ENCODE results near the gene PARVG.
"Not testable (repeated sequence)": the region's sequence is repeated elsewhere in the genome, so short reads cannot be mapped to it uniquely, and the experiment has no call there.

PARVG gene

DNA sequence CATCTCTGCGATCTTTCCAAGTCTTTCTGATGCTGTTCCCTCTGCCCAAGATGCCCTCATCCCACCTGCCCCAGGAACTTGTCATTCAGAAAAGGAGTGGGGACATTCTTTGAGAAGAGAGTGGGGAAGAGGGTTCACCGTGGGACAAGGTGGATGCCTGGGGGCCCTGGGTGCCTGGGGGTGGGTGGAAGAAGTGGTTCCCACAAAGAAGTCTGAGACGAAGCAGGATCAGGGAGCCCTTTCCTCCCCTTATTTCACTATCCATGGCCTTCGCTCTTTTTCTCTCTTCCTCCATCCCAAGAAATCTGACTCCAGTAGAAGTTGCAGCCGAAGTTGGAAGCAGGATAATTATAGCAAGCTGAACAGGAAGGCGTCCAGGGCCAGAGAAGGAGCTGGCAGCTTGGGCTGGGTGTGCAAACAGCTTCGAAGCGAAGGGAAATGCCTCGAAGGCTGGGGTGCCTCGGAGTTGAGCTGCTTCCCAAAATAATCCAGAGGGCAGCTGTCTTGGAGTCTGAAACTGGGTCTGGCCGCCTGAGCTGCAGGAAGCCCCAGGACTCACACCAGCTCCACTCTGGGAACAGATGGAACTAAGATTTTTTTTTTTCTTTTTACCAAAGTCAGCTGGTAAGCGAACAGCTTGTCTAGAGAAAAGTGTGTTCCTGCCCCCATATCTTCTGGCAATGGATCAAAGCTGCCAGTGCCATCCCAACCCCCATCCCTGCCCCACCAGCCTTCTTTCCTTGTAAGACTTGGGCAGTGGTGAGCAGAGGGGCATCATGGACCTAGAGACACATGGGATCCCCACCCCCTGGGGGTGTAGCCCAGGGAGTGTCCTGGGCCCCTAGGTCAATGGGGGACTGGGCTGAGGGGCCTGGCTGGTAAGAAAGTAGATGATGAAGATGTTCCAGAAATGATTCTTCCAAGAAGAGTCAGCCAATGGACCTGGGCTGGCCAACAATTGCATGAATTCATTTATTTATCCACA is 31.5 kb downstream of the PARVG start:
- DNase-seq (ENCODE audit: low spot score): peak; percentile 61

GRCh38 chr22:44212936-44213335 is 32.2 kb downstream of the PARVG start:
- no peak for DNase-seq (ENCODE audit: low spot score)

DNA sequence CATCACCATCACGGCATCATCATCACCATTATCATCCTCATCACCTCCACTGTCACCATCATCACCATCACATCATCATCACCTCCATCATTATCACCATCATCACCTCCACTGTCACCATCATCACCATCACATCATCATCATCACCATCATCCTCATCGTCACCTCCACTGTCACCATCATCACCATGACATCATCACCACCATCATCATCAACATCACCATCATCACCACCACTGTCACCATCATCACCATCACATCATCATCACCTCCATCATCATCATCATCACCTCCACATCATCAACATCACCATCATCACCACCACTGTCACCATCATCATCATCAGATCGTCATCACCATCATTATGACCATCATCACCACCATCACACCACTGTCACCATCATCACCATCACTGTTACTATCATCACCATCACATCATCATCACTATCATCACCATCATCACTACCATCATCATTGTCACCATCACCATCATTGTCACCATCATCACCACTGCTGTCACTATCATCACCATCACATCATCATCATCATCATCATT is 32.8 kb downstream of the PARVG start:
- DNase-seq (ENCODE audit: low spot score): no peak

DNA sequence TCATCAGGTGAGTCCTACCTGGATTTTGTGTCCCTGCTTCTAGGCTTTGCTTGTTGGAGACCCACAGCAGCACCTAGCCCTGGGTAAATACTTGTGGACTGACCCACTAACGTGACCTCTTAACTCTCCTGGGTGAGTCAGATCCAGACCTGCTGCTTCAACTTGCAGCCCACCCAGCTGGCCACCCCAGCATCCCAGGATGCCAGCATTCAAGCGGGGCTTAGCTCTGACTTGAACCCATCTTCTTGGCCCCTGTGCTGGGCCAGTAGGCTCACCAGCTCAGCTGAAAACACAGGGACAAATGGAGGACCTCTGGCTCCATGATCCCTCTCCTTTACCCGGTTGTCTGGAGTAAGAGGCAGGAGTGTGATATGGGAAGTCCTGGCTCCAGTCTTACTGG is 33.5 kb downstream of the PARVG start:
- DNase-seq (ENCODE audit: low spot score): no peak

GRCh38 chr22:44214764-44215163 is 34.0 kb downstream of the PARVG start:
- no peak for DNase-seq (ENCODE audit: low spot score)

DNA sequence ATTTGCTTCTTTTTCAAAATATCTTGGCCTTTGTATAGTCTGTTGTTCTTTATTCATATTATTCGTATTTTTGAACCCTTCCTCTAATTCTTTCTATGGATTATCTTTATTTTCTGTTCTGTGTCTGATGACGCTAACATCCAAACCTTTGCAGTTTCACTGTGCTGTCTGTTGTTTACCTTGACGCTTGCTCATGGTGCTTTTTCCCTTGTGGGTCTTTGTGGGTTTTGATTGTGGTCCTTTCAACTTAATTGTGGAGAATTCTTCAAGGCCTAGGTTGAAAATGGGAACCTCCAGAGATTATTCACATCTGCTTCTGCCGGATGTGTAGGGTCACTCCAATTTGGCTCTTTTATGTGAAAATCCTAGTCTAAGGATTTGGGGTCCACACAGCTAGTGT is 34.6 kb downstream of the PARVG start:
- DNase-seq (ENCODE audit: low spot score): no peak

DNA sequence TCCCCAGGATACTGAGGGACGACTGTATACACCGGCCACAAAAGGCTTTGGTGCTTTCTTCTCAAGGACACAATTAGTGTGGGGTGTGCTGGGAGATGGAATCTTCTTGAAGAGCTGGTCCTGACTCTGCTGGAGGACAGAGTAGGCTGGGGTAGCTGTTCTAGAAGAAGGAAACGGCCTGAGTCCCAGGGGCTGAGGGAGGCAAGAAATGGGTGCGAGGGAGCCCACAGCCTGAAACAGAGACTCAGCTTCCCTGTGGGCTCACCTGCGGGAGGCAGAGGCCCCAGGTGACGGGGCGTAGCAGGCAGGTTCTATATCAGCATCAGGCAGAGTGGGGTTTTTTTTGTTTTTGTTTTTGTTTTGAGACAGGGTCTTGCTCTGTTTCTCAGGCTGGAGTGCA is 36.6 kb downstream of the PARVG start:
- no peak for DNase-seq (ENCODE audit: low spot score)

- no peak for DNase-seq (ENCODE audit: low spot score)
Observed at GRCh38 chr22:44218071-44218470, 37.3 kb downstream of the PARVG start.

- no peak for DNase-seq (ENCODE audit: low spot score)
Observed at GRCh38 chr22:44219101-44219870, 38.6 kb downstream of the PARVG start.

- no peak for DNase-seq (ENCODE audit: low spot score)
Observed at GRCh38 chr22:44220727-44221680, 40.3 kb downstream of the PARVG start.

DNA sequence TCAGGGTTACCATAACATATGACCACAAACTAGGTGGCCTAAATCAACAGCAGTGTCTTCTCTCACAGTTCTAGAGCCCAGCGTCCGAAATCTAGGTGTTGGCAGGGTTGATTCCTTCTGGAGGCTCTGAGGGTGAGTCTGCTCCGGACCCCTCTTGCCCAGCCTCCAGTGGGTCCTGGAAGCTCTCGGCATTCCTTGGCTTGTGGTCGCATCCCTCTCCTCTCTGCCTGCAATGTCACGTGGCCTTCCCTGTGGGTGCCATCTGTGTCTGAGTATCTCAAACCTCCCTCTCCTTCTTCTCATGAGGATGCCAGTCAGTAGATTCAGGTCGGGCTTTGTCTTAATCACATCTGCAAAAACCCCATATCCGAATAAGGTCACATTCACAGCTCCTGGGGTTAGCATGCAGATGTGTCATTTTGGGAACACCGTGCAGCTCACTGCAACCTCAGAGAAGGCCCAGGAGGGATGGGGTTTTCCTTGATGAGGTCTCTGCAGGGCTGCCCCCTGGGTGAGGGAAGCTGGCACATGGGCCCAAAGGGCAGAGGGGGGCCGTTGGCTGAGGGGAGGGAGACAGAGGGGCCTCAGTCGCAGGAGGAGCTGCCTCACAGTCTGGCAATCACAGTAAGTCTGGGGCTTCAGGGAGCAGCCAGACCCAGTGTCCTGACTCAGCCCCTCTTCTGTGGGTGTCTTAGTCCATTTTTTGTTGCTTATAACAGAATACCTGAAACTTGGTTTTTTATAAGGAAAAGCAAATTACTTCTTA is 41.2 kb downstream of the PARVG start:
- DNase-seq (ENCODE audit: low spot score): no peak

GRCh38 chr22:44224166-44224565 is 43.4 kb downstream of the PARVG start:
- no peak for DNase-seq (ENCODE audit: low spot score)

DNA sequence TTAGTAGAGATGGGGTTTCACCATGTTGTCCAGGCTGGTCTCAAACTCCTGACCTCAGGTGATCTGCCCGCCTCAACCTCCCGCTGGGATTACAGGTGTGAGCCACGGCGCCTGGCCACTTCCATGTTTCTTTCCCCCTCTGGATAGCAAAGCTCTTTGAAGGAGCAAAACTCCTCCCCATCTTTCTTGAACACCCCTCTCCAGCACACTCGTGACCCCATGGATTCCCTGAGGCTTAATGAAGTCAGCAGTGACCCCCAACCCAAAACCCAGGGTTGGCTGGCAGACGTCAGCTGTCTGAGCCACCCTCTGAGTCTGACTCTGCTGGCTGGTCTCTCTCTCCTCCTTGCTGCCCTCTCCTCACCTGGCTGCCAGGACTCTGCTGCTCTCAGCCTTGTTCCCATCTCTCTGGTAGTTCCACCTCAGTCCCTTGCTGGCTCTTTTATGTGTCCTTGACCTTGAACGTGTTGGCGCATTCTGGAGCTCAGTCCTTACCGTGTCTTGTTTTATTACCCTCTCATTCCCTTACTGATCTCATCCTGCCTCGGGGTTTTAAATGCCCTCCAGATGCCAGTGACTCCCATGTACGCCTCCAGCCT is 44.5 kb downstream of the PARVG start:
- no peak for DNase-seq (ENCODE audit: low spot score)

DNA sequence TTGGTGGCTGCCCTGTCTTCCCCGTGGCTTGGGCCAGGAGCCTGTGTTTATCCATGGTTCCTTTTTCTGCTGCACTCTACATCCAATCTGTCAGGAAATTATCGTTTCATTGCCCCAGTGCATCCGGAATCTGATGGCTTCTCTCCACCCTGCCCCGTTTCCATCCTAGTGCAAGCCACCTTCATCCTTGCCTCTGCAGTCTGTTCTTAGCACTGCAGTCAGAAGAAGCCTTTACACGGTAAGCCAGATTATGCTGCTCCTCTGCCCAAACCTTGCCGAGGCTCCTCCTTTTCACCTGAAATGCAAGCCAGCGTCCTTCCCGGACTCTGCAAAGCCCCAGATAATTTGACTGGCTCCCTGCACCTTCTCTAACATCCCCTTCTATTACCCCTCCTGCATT is 45.1 kb downstream of the PARVG start:
- DNase-seq (ENCODE audit: low spot score): no peak

DNA sequence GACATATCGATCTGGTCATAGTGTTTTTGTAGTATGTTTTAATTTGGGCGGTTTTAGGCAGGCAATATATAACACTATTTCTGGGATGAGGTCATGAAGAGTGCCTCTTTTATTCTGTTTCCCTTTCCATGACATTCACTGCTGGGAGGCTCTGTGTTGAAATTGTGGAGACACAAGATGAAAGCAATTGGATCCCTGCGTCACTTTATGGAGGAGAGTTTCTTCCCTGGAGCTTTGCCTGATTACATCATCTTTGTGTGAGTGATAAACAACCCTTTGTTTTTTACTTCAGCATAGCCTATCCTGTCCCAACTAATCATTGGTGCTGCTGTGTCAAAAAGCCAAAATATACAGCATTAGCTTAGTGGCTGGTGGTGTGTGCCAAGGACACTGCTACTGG is 48.6 kb downstream of the PARVG start:
- DNase-seq (ENCODE audit: low spot score): no peak

DNA sequence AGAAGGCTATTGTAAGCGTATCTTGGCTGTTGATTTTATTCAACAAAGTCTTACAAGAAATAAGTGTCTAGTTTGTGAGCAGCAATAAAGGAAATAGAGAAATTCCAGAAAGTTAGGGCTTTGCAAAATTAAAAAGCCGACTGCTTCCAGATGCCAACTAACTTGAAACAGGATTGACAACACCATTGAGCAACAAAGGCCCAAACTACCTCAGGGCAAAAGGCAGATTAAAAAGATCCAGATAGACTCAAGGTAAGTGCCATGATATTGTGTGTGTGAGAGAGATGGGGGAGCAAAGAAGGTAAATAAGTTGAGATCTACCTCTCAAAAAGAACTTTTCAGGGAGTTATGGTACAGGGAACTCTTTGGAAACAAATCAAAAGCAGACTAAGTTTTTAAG is 49.1 kb downstream of the PARVG start:
- no peak for DNase-seq (ENCODE audit: low spot score)

DNA sequence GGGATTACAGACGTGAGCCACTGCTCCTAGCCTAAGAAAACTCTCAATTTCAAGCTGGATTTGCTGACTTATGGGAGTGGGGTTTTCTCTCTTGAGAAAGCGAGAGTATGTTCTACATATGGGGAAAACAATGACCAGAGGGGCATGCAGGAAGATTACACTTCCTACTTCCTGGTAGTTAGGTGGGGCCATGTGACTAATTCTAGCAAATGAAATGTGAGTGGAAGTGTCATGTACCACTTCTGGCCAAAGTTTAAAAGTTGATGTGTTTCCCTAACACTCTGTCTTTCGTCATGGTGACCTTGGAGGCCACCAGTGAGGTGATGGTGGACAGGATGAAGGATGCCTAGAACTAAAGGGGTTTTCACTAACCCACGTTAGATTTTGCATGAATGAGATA is 50.5 kb downstream of the PARVG start:
- DNase-seq (ENCODE audit: low spot score): no peak

GRCh38 chr22:44234372-44234771 is 53.6 kb downstream of the PARVG start:
- not testable (repeated sequence) for DNase-seq (ENCODE audit: low spot score)

- no peak for DNase-seq (ENCODE audit: low spot score)
Observed at GRCh38 chr22:44237290-44237689, 56.6 kb downstream of the PARVG start.

DNA sequence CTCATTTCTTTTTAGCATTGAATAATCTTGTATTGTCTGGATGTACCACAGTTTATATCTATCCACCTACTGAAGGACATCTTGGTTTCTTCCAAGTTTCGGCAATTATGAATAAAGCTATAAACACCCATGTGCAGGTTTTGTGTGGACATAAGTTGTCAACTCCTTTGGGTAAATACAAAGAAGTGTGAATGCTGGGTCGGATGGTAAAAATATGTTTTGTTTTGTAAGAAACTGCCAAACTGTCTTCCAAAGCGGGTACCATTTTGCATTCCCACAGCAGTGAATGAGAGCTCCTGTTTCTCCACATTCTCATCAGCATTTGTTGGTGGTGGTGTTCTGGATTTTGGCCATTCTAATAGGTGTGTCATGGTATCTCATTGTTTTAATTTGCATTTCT is 60.4 kb downstream of the PARVG start:
- DNase-seq (ENCODE audit: low spot score): not testable (repeated sequence)

Data from GM03348 (cell line).